ENCODE results near the gene RPS6KL1.

RPS6KL1 gene

DNA sequence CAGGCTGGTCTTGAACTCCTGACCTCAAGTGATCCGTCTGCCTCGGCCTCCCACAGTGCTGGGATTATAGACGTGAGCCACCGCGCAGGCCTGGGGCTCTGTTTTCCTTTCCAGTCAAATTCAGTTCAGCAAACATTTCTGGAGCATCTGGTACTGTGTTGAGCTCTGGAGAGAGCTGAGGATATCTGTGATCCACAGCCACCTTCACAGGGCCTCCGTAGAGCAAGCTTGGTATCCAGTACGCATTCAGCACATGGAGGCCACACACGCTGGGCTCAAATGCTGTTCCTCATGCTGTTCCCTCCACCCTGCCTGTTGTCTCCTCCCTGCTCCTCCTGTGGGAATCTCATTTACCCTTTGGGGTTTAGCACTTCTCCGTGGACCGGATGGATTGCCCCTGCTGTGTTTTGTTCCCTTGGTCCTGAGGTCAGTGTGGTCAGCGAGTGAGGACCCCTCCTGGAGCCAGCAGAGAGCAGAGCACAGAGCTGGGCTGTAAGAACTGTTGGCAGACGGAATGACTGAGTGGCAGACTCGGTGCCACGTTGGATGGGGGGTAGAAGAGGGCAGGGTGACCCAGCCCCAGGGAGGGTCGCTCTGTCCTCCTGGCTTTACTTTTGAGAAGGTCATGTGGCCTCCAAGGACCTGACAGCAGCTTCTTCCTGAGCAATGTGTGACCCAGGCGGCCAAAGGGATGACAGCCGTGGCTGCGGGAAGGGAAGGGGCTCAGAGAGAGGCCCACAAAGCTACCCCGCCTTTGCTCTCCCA, 891 bp downstream of the RPS6KL1 start:
- no peak for ATAC-seq
- TF ChIP-seq, protein P1, sequence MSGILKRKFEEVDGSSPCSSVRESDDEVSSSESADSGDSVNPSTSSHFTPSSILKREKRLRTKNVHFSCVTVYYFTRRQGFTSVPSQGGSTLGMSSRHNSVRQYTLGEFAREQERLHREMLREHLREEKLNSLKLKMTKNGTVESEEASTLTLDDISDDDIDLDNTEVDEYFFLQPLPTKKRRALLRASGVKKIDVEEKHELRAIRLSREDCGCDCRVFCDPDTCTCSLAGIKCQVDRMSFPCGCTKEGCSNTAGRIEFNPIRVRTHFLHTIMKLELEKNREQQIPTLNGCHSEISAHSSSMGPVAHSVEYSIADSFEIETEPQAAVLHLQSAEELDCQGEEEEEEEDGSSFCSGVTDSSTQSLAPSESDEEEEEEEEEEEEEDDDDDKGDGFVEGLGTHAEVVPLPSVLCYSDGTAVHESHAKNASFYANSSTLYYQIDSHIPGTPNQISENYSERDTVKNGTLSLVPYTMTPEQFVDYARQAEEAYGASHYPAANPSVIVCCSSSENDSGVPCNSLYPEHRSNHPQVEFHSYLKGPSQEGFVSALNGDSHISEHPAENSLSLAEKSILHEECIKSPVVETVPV (CRISPR knock-in tag; IDR thresholded peaks at IDR 0.05): no peak
- TF ChIP-seq ISL1 (CRISPR knock-in tag; IDR thresholded peaks at IDR 0.05) (no peak), BACH2 (CRISPR knock-in tag; IDR thresholded peaks at IDR 0.05; ENCODE audit: borderline replicate concordance) (no peak), SNAI2 (CRISPR knock-in tag; IDR thresholded peaks at IDR 0.05) (no peak), ZNF70 (CRISPR knock-in tag; IDR thresholded peaks at IDR 0.05) (no peak), ESRRG (CRISPR knock-in tag; IDR thresholded peaks at IDR 0.05) (no peak), ZNF8 (CRISPR knock-in tag; IDR thresholded peaks at IDR 0.05) (no peak), ZFP30 (CRISPR knock-in tag; IDR thresholded peaks at IDR 0.05) (no peak), OSR1 (CRISPR knock-in tag; IDR thresholded peaks at IDR 0.05) (no peak), RARB (CRISPR knock-in tag; IDR thresholded peaks at IDR 0.05) (no peak), PPARA (CRISPR knock-in tag; IDR thresholded peaks at IDR 0.05; ENCODE audit: borderline replicate concordance) (no peak), TCF4 (CRISPR knock-in tag; IDR thresholded peaks at IDR 0.05; ENCODE audit: borderline replicate concordance) (no peak), ZC3H10 (CRISPR knock-in tag; IDR thresholded peaks at IDR 0.05) (no peak), CSDC2 (CRISPR knock-in tag; IDR thresholded peaks at IDR 0.05) (no peak), TOX (CRISPR knock-in tag; IDR thresholded peaks at IDR 0.05; ENCODE audit: borderline replicate concordance) (no peak)
- TF ChIP-seq, protein P2, sequence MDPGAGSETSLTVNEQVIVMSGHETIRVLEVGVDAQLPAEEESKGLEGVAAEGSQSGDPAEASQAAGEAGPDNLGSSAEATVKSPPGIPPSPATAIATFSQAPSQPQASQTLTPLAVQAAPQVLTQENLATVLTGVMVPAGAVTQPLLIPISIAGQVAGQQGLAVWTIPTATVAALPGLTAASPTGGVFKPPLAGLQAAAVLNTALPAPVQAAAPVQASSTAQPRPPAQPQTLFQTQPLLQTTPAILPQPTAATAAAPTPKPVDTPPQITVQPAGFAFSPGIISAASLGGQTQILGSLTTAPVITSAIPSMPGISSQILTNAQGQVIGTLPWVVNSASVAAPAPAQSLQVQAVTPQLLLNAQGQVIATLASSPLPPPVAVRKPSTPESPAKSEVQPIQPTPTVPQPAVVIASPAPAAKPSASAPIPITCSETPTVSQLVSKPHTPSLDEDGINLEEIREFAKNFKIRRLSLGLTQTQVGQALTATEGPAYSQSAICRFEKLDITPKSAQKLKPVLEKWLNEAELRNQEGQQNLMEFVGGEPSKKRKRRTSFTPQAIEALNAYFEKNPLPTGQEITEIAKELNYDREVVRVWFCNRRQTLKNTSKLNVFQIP (CRISPR knock-in tag; IDR thresholded peaks at IDR 0.05; ENCODE audit: borderline replicate concordance, low read depth): no peak
- TF ChIP-seq, protein P3, sequence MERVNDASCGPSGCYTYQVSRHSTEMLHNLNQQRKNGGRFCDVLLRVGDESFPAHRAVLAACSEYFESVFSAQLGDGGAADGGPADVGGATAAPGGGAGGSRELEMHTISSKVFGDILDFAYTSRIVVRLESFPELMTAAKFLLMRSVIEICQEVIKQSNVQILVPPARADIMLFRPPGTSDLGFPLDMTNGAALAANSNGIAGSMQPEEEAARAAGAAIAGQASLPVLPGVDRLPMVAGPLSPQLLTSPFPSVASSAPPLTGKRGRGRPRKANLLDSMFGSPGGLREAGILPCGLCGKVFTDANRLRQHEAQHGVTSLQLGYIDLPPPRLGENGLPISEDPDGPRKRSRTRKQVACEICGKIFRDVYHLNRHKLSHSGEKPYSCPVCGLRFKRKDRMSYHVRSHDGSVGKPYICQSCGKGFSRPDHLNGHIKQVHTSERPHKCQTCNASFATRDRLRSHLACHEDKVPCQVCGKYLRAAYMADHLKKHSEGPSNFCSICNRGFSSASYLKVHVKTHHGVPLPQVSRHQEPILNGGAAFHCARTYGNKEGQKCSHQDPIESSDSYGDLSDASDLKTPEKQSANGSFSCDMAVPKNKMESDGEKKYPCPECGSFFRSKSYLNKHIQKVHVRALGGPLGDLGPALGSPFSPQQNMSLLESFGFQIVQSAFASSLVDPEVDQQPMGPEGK (CRISPR knock-in tag; IDR thresholded peaks at IDR 0.05; ENCODE audit: borderline replicate concordance): no peak
- TF ChIP-seq, protein P4, sequence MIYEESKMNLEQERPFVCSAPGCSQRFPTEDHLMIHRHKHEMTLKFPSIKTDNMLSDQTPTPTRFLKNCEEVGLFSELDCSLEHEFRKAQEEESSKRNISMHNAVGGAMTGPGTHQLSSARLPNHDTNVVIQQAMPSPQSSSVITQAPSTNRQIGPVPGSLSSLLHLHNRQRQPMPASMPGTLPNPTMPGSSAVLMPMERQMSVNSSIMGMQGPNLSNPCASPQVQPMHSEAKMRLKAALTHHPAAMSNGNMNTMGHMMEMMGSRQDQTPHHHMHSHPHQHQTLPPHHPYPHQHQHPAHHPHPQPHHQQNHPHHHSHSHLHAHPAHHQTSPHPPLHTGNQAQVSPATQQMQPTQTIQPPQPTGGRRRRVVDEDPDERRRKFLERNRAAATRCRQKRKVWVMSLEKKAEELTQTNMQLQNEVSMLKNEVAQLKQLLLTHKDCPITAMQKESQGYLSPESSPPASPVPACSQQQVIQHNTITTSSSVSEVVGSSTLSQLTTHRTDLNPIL (CRISPR knock-in tag; IDR thresholded peaks at IDR 0.05; ENCODE audit: low read depth): no peak

DNA sequence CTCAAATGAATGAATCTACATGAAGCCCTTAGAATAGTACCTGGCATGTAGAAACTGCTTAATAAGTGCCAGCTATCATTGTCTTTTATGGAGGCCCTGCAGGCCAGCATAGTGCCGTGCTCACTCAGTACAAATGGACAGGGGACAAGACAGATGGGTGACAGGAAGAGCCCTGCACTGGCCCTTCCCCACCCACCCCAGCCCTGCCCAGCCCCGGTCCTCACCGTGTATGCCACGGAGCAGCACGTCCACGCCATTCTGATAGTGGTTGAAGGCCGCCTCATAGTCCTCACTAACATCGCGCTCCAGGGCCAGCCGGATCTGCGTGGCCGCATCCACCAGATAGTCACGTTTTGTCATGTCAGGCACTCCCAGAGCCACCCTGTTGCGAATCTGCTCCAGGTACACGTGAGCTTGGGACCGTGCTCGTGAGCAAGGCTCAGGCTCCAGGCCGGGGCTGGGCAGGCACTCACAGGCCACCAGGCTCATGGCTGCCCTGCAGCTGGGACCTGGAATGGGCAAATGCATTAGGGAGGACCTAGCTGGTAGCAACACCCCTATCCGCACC, 1.9 kb downstream of the RPS6KL1 start:
- no peak for ATAC-seq
- TF ChIP-seq, protein P1 (CRISPR knock-in tag; IDR thresholded peaks at IDR 0.05): no peak
- TF ChIP-seq TCF4 (CRISPR knock-in tag; IDR thresholded peaks at IDR 0.05; ENCODE audit: borderline replicate concordance) (no peak), OSR1 (CRISPR knock-in tag; IDR thresholded peaks at IDR 0.05) (no peak), ARNTL (CRISPR knock-in tag; IDR thresholded peaks at IDR 0.05; ENCODE audit: borderline replicate concordance, low read depth) (no peak), ZNF70 (CRISPR knock-in tag; IDR thresholded peaks at IDR 0.05) (no peak), ESRRG (CRISPR knock-in tag; IDR thresholded peaks at IDR 0.05) (no peak), BACH2 (CRISPR knock-in tag; IDR thresholded peaks at IDR 0.05; ENCODE audit: borderline replicate concordance) (no peak), ZFP3 (CRISPR knock-in tag; IDR thresholded peaks at IDR 0.05) (no peak), ZFP30 (CRISPR knock-in tag; IDR thresholded peaks at IDR 0.05) (no peak), PPARA (CRISPR knock-in tag; IDR thresholded peaks at IDR 0.05; ENCODE audit: borderline replicate concordance) (no peak), CSDC2 (CRISPR knock-in tag; IDR thresholded peaks at IDR 0.05) (no peak)
- TF ChIP-seq, protein P4 (CRISPR knock-in tag; IDR thresholded peaks at IDR 0.05; ENCODE audit: low read depth): no peak
- TF ChIP-seq, protein P5, sequence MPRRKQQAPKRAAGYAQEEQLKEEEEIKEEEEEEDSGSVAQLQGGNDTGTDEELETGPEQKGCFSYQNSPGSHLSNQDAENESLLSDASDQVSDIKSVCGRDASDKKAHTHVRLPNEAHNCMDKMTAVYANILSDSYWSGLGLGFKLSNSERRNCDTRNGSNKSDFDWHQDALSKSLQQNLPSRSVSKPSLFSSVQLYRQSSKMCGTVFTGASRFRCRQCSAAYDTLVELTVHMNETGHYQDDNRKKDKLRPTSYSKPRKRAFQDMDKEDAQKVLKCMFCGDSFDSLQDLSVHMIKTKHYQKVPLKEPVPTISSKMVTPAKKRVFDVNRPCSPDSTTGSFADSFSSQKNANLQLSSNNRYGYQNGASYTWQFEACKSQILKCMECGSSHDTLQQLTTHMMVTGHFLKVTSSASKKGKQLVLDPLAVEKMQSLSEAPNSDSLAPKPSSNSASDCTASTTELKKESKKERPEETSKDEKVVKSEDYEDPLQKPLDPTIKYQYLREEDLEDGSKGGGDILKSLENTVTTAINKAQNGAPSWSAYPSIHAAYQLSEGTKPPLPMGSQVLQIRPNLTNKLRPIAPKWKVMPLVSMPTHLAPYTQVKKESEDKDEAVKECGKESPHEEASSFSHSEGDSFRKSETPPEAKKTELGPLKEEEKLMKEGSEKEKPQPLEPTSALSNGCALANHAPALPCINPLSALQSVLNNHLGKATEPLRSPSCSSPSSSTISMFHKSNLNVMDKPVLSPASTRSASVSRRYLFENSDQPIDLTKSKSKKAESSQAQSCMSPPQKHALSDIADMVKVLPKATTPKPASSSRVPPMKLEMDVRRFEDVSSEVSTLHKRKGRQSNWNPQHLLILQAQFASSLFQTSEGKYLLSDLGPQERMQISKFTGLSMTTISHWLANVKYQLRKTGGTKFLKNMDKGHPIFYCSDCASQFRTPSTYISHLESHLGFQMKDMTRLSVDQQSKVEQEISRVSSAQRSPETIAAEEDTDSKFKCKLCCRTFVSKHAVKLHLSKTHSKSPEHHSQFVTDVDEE (CRISPR knock-in tag; IDR thresholded peaks at IDR 0.05): no peak
- TF ChIP-seq, protein P3 (CRISPR knock-in tag; IDR thresholded peaks at IDR 0.05; ENCODE audit: borderline replicate concordance): no peak
- TF ChIP-seq, protein P2 (CRISPR knock-in tag; IDR thresholded peaks at IDR 0.05; ENCODE audit: borderline replicate concordance, low read depth): no peak

Data from SK-N-SH treated with all-trans-retinoic acid at 6 μM for 48 hours (cell line).